ENCODE measurements around the gene TRAPPC3L. TPM values are rescaled to one million over a fixed set of nuclear protein-coding genes. Genes with fewer than 3 reads are reported as not detected.

Gene TRAPPC3L
- total RNA-seq, 2 donors from 2014 or later, result not detected

- 86% methylated on average over 1 of the region's 1 CpG for WGBS, 2 donors
- H3K27me3 ChIP-seq, result no peaks in the 10 kb centered on the region
Observed at GRCh38 chr6:116471531-116471930, 74.0 kb downstream of the TRAPPC3L start.

GRCh38 chr6:116468293-116468692 lies 77.2 kb downstream of the TRAPPC3L start:
- WGBS, 2 donors, result 11 to 18% methylated on average over 1 of the region's 1 CpG
- intact Hi-C loops (cut with DNase I), result no loop called here
- Histone ChIP-seq H3K36me3 (replicated peaks in 1 of 2; ENCODE audit: insufficient read depth in 1 of 2, low read depth in 2 of 2) (no peaks in the 10 kb centered on the region), H3K4me1 (no peaks in the 10 kb centered on the region), H3K27ac (no peak overlapping the region), H3K27me3 (no peaks in the 10 kb centered on the region), H3K9me3 (no peaks in the 10 kb centered on the region), H3K4me3 (no peak overlapping the region)
- no peak for TF ChIP-seq POLR2A (IDR thresholded peaks at IDR 0.05)
- TF ChIP-seq CTCF (IDR thresholded peaks at IDR 0.05), result no peak
- no peak for ATAC-seq
- DNase-seq, result no peak

More at GRCh38 chr6:116471531-116471930, 74.0 kb downstream of the TRAPPC3L start:
- Histone ChIP-seq H3K27ac (no peak overlapping the region), H3K4me3 (no peak overlapping the region), H3K4me1 (no peaks in the 10 kb centered on the region), H3K36me3 (replicated peaks in 1 of 2; ENCODE audit: insufficient read depth in 1 of 2, low read depth in 2 of 2) (no peaks in the 10 kb centered on the region), H3K9me3 (no peaks in the 10 kb centered on the region)
- TF ChIP-seq CTCF (IDR thresholded peaks at IDR 0.05), result no peak
- TF ChIP-seq POLR2A (IDR thresholded peaks at IDR 0.05), result no peak
- ATAC-seq (no peak), DNase-seq (no peak)
- intact Hi-C loops (cut with DNase I), result no loop called here

- DNase-seq, result no peak
- intact Hi-C loops (cut with DNase I), result no loop called here
- no peak for ATAC-seq
- Histone ChIP-seq H3K36me3 (replicated peaks in 1 of 2; ENCODE audit: insufficient read depth in 1 of 2, low read depth in 2 of 2) (no peaks in the 10 kb centered on the region), H3K4me1 (peaks cover 2% of the 10 kb centered on the region), H3K27ac (no peak overlapping the region), H3K9me3 (no peaks in the 10 kb centered on the region), H3K4me3 (no peak overlapping the region), H3K27me3 (peaks cover 0 to 4% of the 10 kb centered on the region in 2 donors)
- no peak for TF ChIP-seq POLR2A (IDR thresholded peaks at IDR 0.05)
- TF ChIP-seq CTCF (IDR thresholded peaks at IDR 0.05), result no peak
Observed at GRCh38 chr6:116467514-116467913, 78.0 kb downstream of the TRAPPC3L start.

GRCh38 chr6:116467096-116467495 lies 78.4 kb downstream of the TRAPPC3L start:
- Histone ChIP-seq H3K9me3 (no peaks in the 10 kb centered on the region), H3K27me3 (peaks cover 0 to 9% of the 10 kb centered on the region in 2 donors), H3K27ac (no peak overlapping the region), H3K4me1 (peaks cover 6% of the 10 kb centered on the region), H3K4me3 (no peak overlapping the region), H3K36me3 (replicated peaks in 1 of 2; ENCODE audit: insufficient read depth in 1 of 2, low read depth in 2 of 2) (no peaks in the 10 kb centered on the region)
- intact Hi-C loops (cut with DNase I), result no loop called here
- 95 to 100% methylated on average over 1 of the region's 1 CpG for WGBS, 2 donors
- ATAC-seq, result no peak
- no peak for DNase-seq
- TF ChIP-seq CTCF (IDR thresholded peaks at IDR 0.05) (no peak), POLR2A (IDR thresholded peaks at IDR 0.05) (no peak)

GRCh38 chr6:116465246-116465645 lies 80.2 kb downstream of the TRAPPC3L start:
- Histone ChIP-seq H3K27me3 (peaks cover 0 to 9% of the 10 kb centered on the region in 2 donors), H3K4me1 (peaks cover 15% of the 10 kb centered on the region), H3K4me3 (no peak overlapping the region), H3K36me3 (replicated peaks in 1 of 2; ENCODE audit: insufficient read depth in 1 of 2, low read depth in 2 of 2) (no peaks in the 10 kb centered on the region), H3K27ac (no peak overlapping the region), H3K9me3 (no peaks in the 10 kb centered on the region)
- ATAC-seq (no peak), DNase-seq (peak in 1 of 4 donors; percentile 52)
- intact Hi-C loops (cut with DNase I), result no loop called here
- TF ChIP-seq CTCF (IDR thresholded peaks at IDR 0.05), result no peak
- TF ChIP-seq POLR2A (IDR thresholded peaks at IDR 0.05), result no peak
- 56 to 79% methylated on average over 5 of the region's 5 CpGs for WGBS, 2 donors

All from body of pancreas (tissue), 4 donors.